ENCODE measurements around the gene KLC1. TPM values are rescaled to one million over a fixed set of nuclear protein-coding genes. Genes with fewer than 3 reads are reported as not detected.
"Not testable (repeated sequence)": the region's sequence is repeated elsewhere in the genome, so short reads cannot be mapped to it uniquely, and the experiment has no call there.

The KLC1 gene
- total RNA-seq, 2 donors from 2014 or later, result 168 to 287 TPM

- Histone ChIP-seq H3K27me3 (replicated peaks; ENCODE audit: insufficient read depth) (no peaks in the 10 kb centered on the region), H3K36me3 (no peaks in the 10 kb centered on the region), H3K9me3 (no peaks in the 10 kb centered on the region), H3K4me3 (no peak overlapping the region), H3K27ac (no peak overlapping the region), H3K4me1 (replicated peaks) (no peaks in the 10 kb centered on the region)
- peak; percentile 47 for DNase-seq (ENCODE audit: low spot score)
- WGBS, result 6% methylated on average over 25 of the region's 25 CpGs
- intact Hi-C loops (cut with DNase I), result no loop called here
- TF ChIP-seq, protein P1, sequence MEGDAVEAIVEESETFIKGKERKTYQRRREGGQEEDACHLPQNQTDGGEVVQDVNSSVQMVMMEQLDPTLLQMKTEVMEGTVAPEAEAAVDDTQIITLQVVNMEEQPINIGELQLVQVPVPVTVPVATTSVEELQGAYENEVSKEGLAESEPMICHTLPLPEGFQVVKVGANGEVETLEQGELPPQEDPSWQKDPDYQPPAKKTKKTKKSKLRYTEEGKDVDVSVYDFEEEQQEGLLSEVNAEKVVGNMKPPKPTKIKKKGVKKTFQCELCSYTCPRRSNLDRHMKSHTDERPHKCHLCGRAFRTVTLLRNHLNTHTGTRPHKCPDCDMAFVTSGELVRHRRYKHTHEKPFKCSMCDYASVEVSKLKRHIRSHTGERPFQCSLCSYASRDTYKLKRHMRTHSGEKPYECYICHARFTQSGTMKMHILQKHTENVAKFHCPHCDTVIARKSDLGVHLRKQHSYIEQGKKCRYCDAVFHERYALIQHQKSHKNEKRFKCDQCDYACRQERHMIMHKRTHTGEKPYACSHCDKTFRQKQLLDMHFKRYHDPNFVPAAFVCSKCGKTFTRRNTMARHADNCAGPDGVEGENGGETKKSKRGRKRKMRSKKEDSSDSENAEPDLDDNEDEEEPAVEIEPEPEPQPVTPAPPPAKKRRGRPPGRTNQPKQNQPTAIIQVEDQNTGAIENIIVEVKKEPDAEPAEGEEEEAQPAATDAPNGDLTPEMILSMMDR (IDR thresholded peaks at IDR 0.05), result peak in 1 of 4 experiments; percentile 14
- TF ChIP-seq POLR2AphosphoS5 (IDR thresholded peaks at IDR 0.05), result peak; percentile 84
- TF ChIP-seq POLR2A (IDR thresholded peaks at IDR 0.05), result no peak
Measured at GRCh38 chr14:103606963-103607668, 21.9 kb upstream of the KLC1 start.

DNA sequence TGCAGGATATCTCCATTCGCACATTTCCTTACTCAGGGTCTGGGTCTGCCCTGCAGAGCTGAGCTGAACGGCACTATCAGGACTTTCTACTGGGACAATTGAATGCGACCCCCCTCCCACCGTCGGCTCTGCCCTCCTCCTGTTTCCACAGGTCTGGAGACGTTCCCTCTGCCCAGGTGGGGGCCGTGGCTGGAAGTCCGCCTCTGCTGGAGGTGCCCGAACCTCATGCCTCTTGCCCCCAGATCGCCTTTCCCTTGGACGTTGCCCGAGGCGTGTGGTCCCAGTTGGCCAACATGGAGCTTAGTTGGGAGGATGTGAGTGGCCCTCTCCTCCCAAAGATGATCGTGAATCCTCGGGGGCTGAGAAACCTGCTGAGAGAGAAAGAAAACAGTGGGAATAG lies 21.2 kb upstream of the KLC1 start:
- H3K27me3 ChIP-seq (replicated peaks; ENCODE audit: insufficient read depth), result no peaks in the 10 kb centered on the region
- WGBS, result 32% methylated on average over 15 of the region's 15 CpGs
- no peak overlapping the region for H3K4me3 ChIP-seq
- DNase-seq (ENCODE audit: low spot score), result no peak
- H3K4me1 ChIP-seq (replicated peaks), result no peaks in the 10 kb centered on the region
- no peaks in the 10 kb centered on the region for H3K36me3 ChIP-seq
- intact Hi-C loops (cut with DNase I), result no loop called here
- no peak overlapping the region for H3K27ac ChIP-seq
- TF ChIP-seq, protein P1 (IDR thresholded peaks at IDR 0.05), result no peak
- TF ChIP-seq POLR2AphosphoS5 (IDR thresholded peaks at IDR 0.05) (no peak), POLR2A (IDR thresholded peaks at IDR 0.05) (no peak)
- H3K9me3 ChIP-seq, result no peaks in the 10 kb centered on the region

GRCh38 chr14:103609081-103609480 lies 19.9 kb upstream of the KLC1 start:
- H3K4me1 ChIP-seq (replicated peaks); DNase-seq (ENCODE audit: low spot score); H3K4me3 ChIP-seq; H3K27me3 ChIP-seq (replicated peaks; ENCODE audit: insufficient read depth); intact Hi-C loops (cut with DNase I); H3K9me3 ChIP-seq; H3K27ac ChIP-seq; H3K36me3 ChIP-seq: not testable (repeated sequence)
- WGBS, result 85% methylated on average over 4 of the region's 4 CpGs

- Histone ChIP-seq H3K36me3 (no peaks in the 10 kb centered on the region), H3K4me1 (replicated peaks) (no peaks in the 10 kb centered on the region), H3K9me3 (no peaks in the 10 kb centered on the region), H3K4me3 (no peak overlapping the region), H3K27me3 (replicated peaks; ENCODE audit: insufficient read depth) (no peaks in the 10 kb centered on the region), H3K27ac (no peak overlapping the region)
- TF ChIP-seq POLR2A (IDR thresholded peaks at IDR 0.05), result no peak
- TF ChIP-seq, protein P1 (IDR thresholded peaks at IDR 0.05), result no peak
- DNase-seq (ENCODE audit: low spot score), result no peak
- intact Hi-C loops (cut with DNase I), result no loop called here
- WGBS, result 96% methylated on average over 2 of the region's 2 CpGs
Measured at GRCh38 chr14:103611215-103611614, 17.8 kb upstream of the KLC1 start.

GRCh38 chr14:103613517-103613916 lies 15.5 kb upstream of the KLC1 start:
- Histone ChIP-seq H3K36me3 (no peaks in the 10 kb centered on the region), H3K4me1 (replicated peaks) (no peaks in the 10 kb centered on the region), H3K27ac (no peak overlapping the region), H3K27me3 (replicated peaks; ENCODE audit: insufficient read depth) (no peaks in the 10 kb centered on the region), H3K4me3 (no peak overlapping the region), H3K9me3 (no peaks in the 10 kb centered on the region)
- no peak for DNase-seq (ENCODE audit: low spot score)
- WGBS, result 95% methylated on average over 4 of the region's 4 CpGs
- intact Hi-C loops (cut with DNase I), result no loop called here
- TF ChIP-seq, protein P1 (IDR thresholded peaks at IDR 0.05), result no peak
- TF ChIP-seq POLR2AphosphoS5 (IDR thresholded peaks at IDR 0.05) (no peak), POLR2A (IDR thresholded peaks at IDR 0.05) (no peak)
